ENCODE data around the gene SRBD1. TPM values are rescaled to one million over a fixed set of nuclear protein-coding genes. Genes with fewer than 3 reads are reported as not detected.

Gene SRBD1
- total RNA-seq, 1 donor from 2014 or later = 11.2 TPM

DNA sequence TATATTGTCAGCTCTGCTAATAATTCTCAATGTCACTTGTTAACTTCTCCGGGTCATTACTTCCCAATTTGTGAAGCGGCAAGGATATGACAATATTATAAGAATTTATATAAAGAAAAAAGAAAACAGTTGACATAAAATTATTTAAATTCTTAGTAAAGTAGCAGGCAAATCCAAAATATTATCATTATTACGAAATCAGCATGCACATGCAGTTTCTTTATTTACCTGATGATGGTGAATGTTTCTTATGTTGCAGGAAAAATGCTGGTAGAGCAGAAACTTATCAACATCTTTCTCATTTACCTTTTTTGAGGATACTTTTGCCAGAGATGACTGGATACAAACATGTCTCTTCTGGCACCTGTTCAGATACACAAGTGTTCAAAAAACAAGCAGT lies 38.1 kb downstream of the SRBD1 start:
- no peak for DNase-seq (ENCODE audit: low spot score)
- Mint-ChIP-seq H3K4me1 (ENCODE audit: low read depth) (peaks cover 38% of the 10 kb centered on the region), H3K36me3 (ENCODE audit: low read depth) (peaks cover 6% of the 10 kb centered on the region), H3K27me3 (ENCODE audit: low read depth) (no peaks in the 10 kb centered on the region), H3K9me3 (ENCODE audit: low read depth) (peaks cover 5% of the 10 kb centered on the region), H3K27ac (ENCODE audit: unreplicated experiment) (no peak overlapping the region), H3K4me3 (ENCODE audit: unreplicated experiment) (no peak overlapping the region)
- TF ChIP-seq, protein P1, sequence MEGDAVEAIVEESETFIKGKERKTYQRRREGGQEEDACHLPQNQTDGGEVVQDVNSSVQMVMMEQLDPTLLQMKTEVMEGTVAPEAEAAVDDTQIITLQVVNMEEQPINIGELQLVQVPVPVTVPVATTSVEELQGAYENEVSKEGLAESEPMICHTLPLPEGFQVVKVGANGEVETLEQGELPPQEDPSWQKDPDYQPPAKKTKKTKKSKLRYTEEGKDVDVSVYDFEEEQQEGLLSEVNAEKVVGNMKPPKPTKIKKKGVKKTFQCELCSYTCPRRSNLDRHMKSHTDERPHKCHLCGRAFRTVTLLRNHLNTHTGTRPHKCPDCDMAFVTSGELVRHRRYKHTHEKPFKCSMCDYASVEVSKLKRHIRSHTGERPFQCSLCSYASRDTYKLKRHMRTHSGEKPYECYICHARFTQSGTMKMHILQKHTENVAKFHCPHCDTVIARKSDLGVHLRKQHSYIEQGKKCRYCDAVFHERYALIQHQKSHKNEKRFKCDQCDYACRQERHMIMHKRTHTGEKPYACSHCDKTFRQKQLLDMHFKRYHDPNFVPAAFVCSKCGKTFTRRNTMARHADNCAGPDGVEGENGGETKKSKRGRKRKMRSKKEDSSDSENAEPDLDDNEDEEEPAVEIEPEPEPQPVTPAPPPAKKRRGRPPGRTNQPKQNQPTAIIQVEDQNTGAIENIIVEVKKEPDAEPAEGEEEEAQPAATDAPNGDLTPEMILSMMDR (IDR thresholded peaks at IDR 0.05) = no peak

- Mint-ChIP-seq H3K9me3 (ENCODE audit: low read depth) (peaks cover 5% of the 10 kb centered on the region), H3K4me1 (ENCODE audit: low read depth) (peaks cover 31% of the 10 kb centered on the region), H3K4me3 (ENCODE audit: unreplicated experiment) (no peak overlapping the region), H3K27me3 (ENCODE audit: low read depth) (no peaks in the 10 kb centered on the region), H3K27ac (ENCODE audit: unreplicated experiment) (no peak overlapping the region), H3K36me3 (ENCODE audit: low read depth) (peaks cover 6% of the 10 kb centered on the region)
- TF ChIP-seq, protein P1 (IDR thresholded peaks at IDR 0.05) = no peak
- DNase-seq (ENCODE audit: low spot score) = no peak
Measured at GRCh38 chr2:45571940-45572339, 39.1 kb downstream of the SRBD1 start.

DNA sequence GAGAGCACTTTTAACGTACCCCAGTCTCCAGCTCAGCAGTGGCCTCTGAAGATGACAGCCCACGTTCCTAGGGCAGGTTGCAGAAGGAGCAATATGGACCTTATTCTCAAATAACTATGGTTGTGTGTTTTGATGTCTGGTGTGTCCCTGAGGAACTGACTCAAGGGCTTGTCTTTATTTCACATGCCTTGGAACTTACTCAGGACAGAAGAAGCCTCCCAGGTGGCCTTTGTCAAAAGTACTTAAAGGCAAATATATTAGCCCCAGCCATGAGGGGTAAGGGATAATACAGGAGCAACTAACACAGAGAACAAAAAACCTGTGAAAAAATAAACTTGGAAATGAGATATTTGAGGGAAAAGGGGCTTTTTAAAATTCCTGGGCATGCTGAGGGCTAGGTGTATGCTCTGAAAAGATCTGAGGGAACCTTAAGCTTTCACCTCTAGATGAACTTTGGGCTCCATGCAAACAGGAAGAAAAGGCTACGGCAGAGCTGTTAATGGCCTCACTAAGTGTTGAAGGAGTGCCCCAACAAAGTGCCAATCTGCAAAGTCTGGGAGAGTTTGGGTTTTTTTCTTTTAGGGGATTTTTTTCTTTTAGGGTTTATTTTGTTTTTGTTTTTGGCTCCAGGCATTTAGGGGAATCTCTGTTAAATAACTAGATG lies 40.3 kb downstream of the SRBD1 start:
- H3K27ac Mint-ChIP-seq (ENCODE audit: unreplicated experiment) = peak overlapping the region; percentile 51
- DNase-seq (ENCODE audit: low spot score) = no peak
- TF ChIP-seq, protein P1 (IDR thresholded peaks at IDR 0.05) = no peak
- no peaks in the 10 kb centered on the region for H3K27me3 Mint-ChIP-seq (ENCODE audit: low read depth)
- H3K9me3 Mint-ChIP-seq (ENCODE audit: low read depth) = peaks cover 5% of the 10 kb centered on the region
- H3K4me3 Mint-ChIP-seq (ENCODE audit: unreplicated experiment) = no peak overlapping the region
- H3K36me3 Mint-ChIP-seq (ENCODE audit: low read depth) = peaks cover 6% of the 10 kb centered on the region
- peaks cover 27% of the 10 kb centered on the region for H3K4me1 Mint-ChIP-seq (ENCODE audit: low read depth)

- H3K27me3 Mint-ChIP-seq (ENCODE audit: low read depth) = no peaks in the 10 kb centered on the region
- DNase-seq (ENCODE audit: low spot score) = no peak
- peaks cover 6% of the 10 kb centered on the region for H3K36me3 Mint-ChIP-seq (ENCODE audit: low read depth)
- H3K9me3 Mint-ChIP-seq (ENCODE audit: low read depth) = peaks cover 5% of the 10 kb centered on the region
- H3K27ac Mint-ChIP-seq (ENCODE audit: unreplicated experiment) = peak overlapping the region; percentile 25
- TF ChIP-seq, protein P1 (IDR thresholded peaks at IDR 0.05) = no peak
- H3K4me1 Mint-ChIP-seq (ENCODE audit: low read depth) = peaks cover 27% of the 10 kb centered on the region
- no peak overlapping the region for H3K4me3 Mint-ChIP-seq (ENCODE audit: unreplicated experiment)
Measured at GRCh38 chr2:45568935-45569334, 42.1 kb downstream of the SRBD1 start.

DNA sequence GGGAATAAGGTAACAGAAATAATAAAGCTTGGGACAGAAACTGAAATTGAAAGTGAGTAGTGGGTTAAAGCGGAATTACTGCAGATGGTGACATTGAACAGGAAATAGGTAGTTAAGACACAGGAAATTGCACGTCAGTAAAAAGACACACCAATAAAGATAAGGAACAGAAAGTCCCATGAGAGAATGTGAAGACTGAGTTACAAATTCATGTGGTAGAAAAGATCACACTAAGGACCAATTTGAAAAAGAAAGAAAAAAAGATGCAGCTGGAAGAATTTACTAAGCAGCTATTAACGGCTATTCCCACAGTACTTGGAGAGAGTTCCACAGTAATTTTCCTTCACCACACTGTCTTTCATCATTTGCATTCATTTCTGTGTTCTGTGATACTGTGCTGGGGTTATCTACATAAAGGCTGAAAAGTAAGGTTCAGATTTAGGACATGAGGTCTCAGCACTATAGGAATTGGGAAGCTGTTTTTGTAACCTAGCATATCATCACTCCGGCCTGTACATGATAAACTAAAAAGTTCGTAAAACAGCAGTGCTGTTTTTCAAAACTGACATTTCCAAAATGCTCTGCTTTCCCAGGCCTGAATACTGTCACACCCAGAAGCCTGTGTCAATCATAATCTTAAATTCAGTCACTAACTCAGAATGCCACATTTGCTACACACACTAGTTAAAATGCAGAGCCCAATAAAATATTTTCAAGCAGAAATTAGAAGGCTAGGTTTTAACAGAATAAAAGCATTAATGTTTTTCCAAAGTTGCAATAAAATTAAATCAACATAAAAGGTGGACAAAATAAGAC lies 42.9 kb downstream of the SRBD1 start:
- TF ChIP-seq, protein P1 (IDR thresholded peaks at IDR 0.05) = no peak
- H3K27ac Mint-ChIP-seq (ENCODE audit: unreplicated experiment) = peak overlapping the region; percentile 50
- peaks cover 27% of the 10 kb centered on the region for H3K4me1 Mint-ChIP-seq (ENCODE audit: low read depth)
- H3K27me3 Mint-ChIP-seq (ENCODE audit: low read depth) = no peaks in the 10 kb centered on the region
- H3K4me3 Mint-ChIP-seq (ENCODE audit: unreplicated experiment) = no peak overlapping the region
- DNase-seq (ENCODE audit: low spot score) = no peak
- H3K36me3 Mint-ChIP-seq (ENCODE audit: low read depth) = peaks cover 6% of the 10 kb centered on the region
- peaks cover 5% of the 10 kb centered on the region for H3K9me3 Mint-ChIP-seq (ENCODE audit: low read depth)

Measured in chondrocyte (in vitro differentiated cells).